Measurements from ENCODE around the gene C22orf39. TPM values are rescaled to one million over a fixed set of nuclear protein-coding genes. Genes with fewer than 3 reads are reported as not detected.

Gene C22orf39
- total RNA-seq, 2 donors from 2014 or later: 27.4 to 31.5 TPM

- H3K36me3 Mint-ChIP-seq (ENCODE audit: low read depth): peaks cover 29% of the 10 kb centered on the region
Measured at GRCh38 chr22:19412478-19412877, 35.0 kb downstream of the C22orf39 start.

GRCh38 chr22:19411690-19412045 lies 35.8 kb downstream of the C22orf39 start:
- Mint-ChIP-seq H3K4me1 (no peaks in the 10 kb centered on the region), H3K9me3 (no peaks in the 10 kb centered on the region), H3K27ac (no peak overlapping the region), H3K27me3 (ENCODE audit: insufficient read depth) (no peaks in the 10 kb centered on the region), H3K36me3 (ENCODE audit: low read depth) (peaks cover 33% of the 10 kb centered on the region), H3K4me3 (no peak overlapping the region)
- TF ChIP-seq CTCF (conservative IDR thresholded peaks at IDR 0.05): no peak
- H3K9me3 ChIP-seq (ENCODE audit: control insufficient read depth, low read length): no peaks in the 10 kb centered on the region
- no peak overlapping the region for H3K4me3 ChIP-seq (ENCODE audit: low read length)
- peaks cover 41% of the 10 kb centered on the region for H3K36me3 ChIP-seq (ENCODE audit: control insufficient read depth, insufficient read depth, low read length)
- H3K27me3 ChIP-seq (ENCODE audit: control insufficient read depth, insufficient read depth, low read length, poor library complexity, severe bottlenecking): no peaks in the 10 kb centered on the region
- H3K9ac ChIP-seq (ENCODE audit: extremely low read depth, low read length, poor library complexity, severe bottlenecking): no peak overlapping the region
- no peaks in the 10 kb centered on the region for H3K4me1 ChIP-seq (ENCODE audit: control insufficient read depth, insufficient read depth, low read length)
- no peak for DNase-seq
- no peak overlapping the region for H3K27ac ChIP-seq (ENCODE audit: low read depth, low read length)
- WGBS, 2 experiments (ENCODE audit: insufficient coverage in 1 of 2, insufficient read length in 1 of 2): 86 to 100% methylated on average over 1 of the region's 1 CpG

More at GRCh38 chr22:19412478-19412877, 35.0 kb downstream of the C22orf39 start:
- Mint-ChIP-seq H3K9me3 (no peaks in the 10 kb centered on the region), H3K27ac (peak overlapping the region; percentile 1), H3K4me3 (no peak overlapping the region), H3K4me1 (no peaks in the 10 kb centered on the region), H3K27me3 (ENCODE audit: insufficient read depth) (no peaks in the 10 kb centered on the region)
- no peak overlapping the region for H3K4me3 ChIP-seq (ENCODE audit: low read length)
- TF ChIP-seq CTCF (conservative IDR thresholded peaks at IDR 0.05): no peak
- H3K27ac ChIP-seq (ENCODE audit: low read depth, low read length): no peak overlapping the region
- 93 to 97% methylated on average over 3 to 4 of the region's 4 CpGs for WGBS, 2 experiments (ENCODE audit: insufficient coverage in 1 of 2, insufficient read length in 1 of 2)
- no peak overlapping the region for H3K9ac ChIP-seq (ENCODE audit: extremely low read depth, low read length, poor library complexity, severe bottlenecking)
- no peaks in the 10 kb centered on the region for H3K9me3 ChIP-seq (ENCODE audit: control insufficient read depth, low read length)
- H3K27me3 ChIP-seq (ENCODE audit: control insufficient read depth, insufficient read depth, low read length, poor library complexity, severe bottlenecking): no peaks in the 10 kb centered on the region
- DNase-seq: no peak
- peaks cover 38% of the 10 kb centered on the region for H3K36me3 ChIP-seq (ENCODE audit: control insufficient read depth, insufficient read depth, low read length)
- no peaks in the 10 kb centered on the region for H3K4me1 ChIP-seq (ENCODE audit: control insufficient read depth, insufficient read depth, low read length)

DNA sequence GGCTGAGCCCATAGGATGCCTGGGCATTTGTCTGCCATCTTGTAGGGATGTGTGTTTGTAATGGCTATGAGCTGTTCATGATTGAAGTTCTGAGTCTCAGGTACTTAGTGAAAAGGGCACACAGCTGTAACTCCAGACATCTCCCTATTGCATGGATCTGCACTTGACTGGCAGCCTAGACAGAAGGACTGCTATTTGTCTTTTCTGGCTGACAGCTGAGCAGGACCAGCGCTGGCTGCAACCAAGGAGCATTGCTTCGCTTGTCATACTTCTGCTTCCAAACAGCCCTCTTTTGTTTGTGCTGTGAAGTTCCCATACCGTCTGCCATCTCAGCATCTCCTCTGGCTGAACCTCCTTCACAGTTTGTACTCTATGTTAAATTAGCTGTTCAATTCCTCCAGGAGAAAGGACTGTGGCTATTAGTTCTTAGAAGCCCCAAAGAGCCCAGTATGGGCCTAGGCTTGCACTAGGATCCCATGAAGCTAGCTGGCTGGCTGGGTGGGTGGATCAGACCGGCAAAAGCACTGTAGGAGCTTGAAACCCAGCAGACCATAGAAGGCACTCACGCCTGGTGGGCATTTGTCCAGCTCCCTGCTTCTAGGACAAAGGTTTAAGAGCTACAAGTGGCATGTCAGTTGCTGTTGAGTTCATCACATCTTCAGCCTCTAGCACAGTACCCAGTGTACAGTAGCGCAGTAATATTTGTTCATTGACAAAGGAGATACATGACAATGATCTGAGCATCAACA lies 36.4 kb downstream of the C22orf39 start:
- Histone ChIP-seq H3K36me3 (ENCODE audit: control insufficient read depth, insufficient read depth, low read length) (peaks cover 43% of the 10 kb centered on the region), H3K9ac (ENCODE audit: extremely low read depth, low read length, poor library complexity, severe bottlenecking) (no peak overlapping the region), H3K27ac (ENCODE audit: low read depth, low read length) (no peak overlapping the region), H3K27me3 (ENCODE audit: control insufficient read depth, insufficient read depth, low read length, poor library complexity, severe bottlenecking) (no peaks in the 10 kb centered on the region), H3K4me1 (ENCODE audit: control insufficient read depth, insufficient read depth, low read length) (no peaks in the 10 kb centered on the region), H3K4me3 (ENCODE audit: low read length) (no peak overlapping the region), H3K9me3 (ENCODE audit: control insufficient read depth, low read length) (no peaks in the 10 kb centered on the region)
- Mint-ChIP-seq H3K27ac (no peak overlapping the region), H3K4me3 (no peak overlapping the region), H3K36me3 (ENCODE audit: low read depth) (peaks cover 34% of the 10 kb centered on the region), H3K27me3 (ENCODE audit: insufficient read depth) (no peaks in the 10 kb centered on the region), H3K4me1 (no peaks in the 10 kb centered on the region), H3K9me3 (no peaks in the 10 kb centered on the region)
- no peak for TF ChIP-seq CTCF (conservative IDR thresholded peaks at IDR 0.05)
- 94 to 98% methylated on average over 6 of the region's 6 CpGs for WGBS, 2 experiments (ENCODE audit: insufficient coverage in 1 of 2, insufficient read length in 1 of 2)
- DNase-seq: no peak
